ENCODE results near the gene DNA2.
"Not testable (repeated sequence)": the region's sequence is repeated elsewhere in the genome, so short reads cannot be mapped to it uniquely, and the experiment has no call there.

DNA2 gene

DNA sequence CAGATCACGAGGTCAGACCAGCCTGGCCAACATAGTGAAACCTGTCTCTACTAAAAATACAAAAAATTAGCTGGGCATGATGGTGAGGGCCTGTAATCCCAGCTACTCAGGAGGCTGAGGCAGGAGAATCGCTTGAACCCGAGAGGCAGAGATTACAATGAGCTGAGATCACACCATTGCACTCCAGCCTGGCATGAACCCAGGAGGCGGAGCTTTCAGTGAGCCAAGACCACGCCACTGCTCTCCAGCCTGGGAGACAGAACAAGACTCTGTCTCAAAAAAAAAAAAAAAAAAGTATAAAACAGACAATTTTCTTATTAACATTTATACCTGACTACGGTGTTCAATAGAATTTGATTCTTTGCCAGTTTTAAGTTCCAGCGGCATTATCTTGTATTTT, 22.1 kb downstream of the DNA2 start:
- not testable (repeated sequence) for DNase-seq (ENCODE audit: low read depth)

DNA sequence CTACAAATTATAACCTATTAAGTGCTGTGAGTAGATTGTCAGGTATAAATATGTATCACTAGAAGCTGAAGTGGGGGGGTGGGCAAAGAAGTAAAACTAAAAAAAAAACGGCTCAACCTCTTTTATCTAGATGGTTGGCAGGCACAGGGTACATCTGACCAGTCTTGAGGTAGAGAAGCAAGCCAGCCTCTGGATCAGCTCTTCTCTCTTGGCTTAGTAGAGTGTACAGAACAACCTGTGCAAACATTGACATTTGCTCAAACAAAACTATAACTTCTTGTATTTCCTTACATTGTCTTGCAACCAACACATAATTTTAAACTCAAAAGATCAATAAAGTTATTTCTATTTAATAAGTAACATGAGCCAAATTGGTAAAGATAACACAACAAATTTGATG, 25.6 kb downstream of the DNA2 start:
- no peak for DNase-seq (ENCODE audit: low read depth)

DNA sequence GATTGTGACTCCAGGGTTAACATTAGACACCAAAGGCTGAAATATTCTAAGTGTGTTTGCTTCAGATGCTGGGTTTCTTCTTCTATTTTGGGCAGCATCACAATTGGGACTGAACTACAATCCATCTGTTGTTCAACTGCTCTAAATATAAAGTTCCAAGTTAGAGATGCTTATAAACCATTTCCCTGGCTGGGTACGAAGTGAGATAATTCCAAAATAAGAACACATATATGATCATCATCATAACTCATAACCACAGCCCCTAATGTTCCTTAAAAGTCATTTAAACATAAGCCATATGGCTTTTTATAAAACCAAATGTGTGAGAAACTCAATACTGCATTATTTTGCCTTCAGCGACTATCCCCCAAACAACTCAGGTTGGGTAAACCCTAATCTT, 28.8 kb downstream of the DNA2 start:
- no peak for DNase-seq (ENCODE audit: low read depth)

DNA sequence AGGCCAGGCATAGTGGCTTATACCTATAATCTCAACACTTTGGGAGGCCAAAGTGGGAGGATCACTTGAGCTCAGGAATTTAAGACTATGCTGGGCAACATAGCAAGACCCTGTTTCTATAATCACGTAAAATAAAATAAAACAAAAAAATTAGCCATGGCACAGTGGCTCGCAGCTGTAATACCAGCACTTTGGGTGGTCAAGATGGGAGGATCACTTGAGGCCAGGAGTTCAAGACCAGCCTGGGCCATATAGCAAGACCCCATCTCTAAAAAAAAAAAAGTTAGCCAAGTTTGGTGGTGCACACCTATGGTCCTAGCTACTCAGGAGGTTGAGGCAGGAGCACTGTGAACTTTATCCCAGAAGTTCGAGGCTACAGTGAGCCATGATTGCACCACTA, 30.9 kb downstream of the DNA2 start:
- DNase-seq (ENCODE audit: low read depth): no peak

DNA sequence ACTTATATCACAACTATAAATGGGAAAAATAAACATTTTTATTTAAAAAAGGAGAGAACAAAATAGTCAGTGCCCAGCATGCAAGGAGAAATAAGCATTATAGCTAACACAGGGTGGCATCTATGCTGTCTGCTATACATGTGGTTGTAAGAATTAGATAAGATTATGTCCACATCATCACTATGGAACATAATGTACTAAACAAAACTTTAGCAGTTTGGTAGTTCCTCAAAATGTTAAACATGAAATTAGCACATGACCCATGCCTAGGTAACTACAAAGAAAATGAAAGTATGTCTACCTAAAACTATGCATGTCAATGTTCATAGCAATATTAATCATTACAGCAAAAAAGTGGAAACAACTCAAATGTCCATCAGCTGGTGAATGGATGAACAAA, 36.0 kb downstream of the DNA2 start:
- no peak for DNase-seq (ENCODE audit: low read depth)

DNA sequence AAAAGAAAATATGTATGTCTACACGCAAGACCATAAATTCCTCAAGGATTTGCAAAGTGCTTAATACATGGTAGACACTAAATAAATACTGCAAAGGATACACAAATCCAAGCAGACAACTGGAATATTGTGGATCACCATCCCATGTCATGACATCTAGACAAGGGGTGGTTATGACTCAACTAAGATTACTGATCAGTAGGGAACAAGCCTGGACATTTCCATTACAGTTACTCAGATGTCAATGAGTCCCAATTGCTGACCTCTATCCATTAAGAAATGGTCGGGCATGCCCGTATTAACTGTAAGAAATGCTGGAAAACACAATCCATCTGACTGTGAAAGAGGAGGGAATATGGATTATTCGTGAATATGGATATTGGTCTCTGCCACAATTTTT, 37.1 kb downstream of the DNA2 start:
- DNase-seq (ENCODE audit: low read depth): no peak

DNA sequence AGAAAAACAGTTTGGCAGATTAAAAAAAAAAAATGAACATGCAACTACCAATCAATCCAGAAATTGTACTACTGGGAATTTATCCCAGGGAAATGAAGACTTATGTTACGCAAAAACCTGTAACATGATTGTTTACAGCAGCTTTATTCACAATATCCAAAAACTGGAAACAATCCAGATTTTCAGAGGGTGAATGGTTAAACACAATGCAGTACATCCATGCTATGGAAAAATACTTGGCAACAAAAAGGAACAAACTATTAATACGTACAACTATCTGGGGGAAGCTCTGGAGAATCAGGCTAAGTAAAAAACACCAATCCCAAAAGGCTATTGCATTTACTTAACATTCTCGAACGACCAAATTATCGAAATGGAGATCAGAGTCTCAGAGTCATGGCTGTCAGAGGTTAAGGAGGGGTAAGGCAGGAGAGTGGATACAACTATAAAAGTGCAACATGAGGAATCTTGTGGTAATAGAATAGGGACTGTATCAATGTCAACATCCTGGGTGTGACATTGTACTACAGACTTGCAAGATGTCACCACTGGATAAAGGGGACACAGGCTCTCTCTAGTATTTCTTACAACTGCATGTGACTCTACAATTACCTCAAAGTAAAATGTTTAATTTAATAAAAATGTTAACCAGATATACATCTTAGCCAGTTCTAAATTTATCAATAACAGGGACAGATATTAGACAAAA, 43.2 kb downstream of the DNA2 start:
- no peak for DNase-seq (ENCODE audit: low read depth)

DNA sequence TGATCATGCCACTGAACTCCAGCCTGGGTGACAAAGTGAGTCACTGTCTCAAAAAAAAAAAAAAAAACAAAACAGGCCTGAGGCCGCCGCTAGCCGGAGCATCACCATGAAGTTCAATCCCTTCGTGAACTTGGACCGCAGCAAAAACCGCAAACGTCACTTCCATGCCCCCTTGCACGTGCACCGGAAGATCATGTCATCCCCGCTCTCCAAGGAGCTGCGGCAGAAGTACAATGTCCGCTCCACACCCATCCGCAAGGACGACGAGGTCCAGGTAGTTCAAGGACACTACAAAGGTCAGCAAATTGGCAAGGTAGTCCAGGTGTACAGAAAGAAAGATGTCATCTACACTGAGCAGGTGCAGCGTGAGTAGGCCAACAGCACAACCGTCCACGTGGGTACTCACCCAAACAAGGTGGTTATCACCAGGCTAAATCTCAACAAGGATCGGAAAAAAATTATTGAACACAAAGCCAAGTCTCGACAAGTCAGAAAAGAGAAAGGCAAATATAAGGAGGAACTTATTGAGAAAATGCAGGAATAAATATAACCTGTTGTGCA, 47.2 kb downstream of the DNA2 start:
- DNase-seq (ENCODE audit: low read depth): no peak

DNA sequence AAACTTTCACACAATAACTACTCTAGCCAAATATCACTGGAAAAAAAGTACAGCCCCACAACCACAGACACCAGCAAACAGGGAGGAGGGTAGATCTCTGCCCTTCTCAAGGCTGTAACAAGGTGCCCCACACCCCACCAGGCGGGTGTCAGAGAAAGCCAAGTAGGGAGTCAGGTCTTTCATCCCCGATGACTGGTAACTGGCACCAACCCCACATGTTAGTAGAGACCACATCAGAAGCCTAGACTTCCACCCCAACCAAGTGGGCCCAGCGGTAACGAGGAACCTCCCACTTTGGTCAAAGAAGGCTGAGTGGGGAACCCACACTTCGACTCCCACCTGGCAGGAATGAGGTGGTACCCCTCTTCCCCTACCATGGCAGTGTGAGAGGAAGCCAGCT, 48.3 kb downstream of the DNA2 start:
- DNase-seq (ENCODE audit: low read depth): no peak

DNA sequence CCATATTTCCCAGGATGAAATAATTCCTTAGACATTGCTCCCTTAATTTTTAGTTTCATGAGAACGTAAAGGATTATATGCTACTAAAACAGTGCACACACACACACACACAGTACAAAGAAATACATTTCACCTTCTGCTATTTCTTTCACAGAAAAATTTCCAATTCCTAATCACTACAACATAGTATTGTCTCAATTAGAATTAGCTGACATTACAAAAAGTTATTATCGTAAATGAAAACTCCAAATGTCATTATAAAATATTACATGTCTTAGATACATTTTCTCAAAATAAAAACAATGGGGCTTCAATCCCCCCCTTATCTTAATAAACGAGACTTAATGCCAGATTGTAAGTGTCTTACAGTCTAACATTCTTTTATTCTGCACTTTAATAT, 52.4 kb downstream of the DNA2 start:
- no peak for DNase-seq (ENCODE audit: low read depth)

DNA sequence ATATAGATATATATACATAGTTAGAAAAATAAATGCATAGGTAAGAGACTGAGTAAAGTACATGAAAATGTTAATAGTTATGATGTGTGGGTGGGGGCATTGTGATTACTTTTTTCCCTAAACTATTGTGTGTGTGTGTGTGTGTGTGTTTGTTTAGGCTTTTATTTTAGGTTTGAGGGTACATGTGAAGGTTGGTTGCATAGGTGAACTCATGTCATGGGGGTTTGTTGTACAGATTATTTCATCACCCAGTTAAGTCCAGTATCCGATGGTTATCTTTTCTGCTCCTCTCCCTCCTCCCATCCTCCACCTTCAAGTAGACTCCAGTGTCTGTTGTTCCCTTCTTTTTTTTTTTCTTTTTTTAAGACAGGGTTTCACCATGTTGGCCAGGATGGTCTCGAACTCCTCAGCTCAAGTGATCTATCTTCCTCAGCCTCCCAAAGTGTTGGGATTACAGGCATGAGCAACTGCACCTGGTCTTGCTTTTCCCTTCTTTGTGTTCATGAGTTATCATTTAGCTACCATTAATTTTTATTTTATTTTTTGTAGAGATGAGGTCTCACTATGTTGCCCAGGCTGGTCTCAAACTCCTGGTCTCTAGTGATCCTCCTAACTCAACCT, 62.8 kb downstream of the DNA2 start:
- DNase-seq (ENCODE audit: low read depth): no peak

DNA sequence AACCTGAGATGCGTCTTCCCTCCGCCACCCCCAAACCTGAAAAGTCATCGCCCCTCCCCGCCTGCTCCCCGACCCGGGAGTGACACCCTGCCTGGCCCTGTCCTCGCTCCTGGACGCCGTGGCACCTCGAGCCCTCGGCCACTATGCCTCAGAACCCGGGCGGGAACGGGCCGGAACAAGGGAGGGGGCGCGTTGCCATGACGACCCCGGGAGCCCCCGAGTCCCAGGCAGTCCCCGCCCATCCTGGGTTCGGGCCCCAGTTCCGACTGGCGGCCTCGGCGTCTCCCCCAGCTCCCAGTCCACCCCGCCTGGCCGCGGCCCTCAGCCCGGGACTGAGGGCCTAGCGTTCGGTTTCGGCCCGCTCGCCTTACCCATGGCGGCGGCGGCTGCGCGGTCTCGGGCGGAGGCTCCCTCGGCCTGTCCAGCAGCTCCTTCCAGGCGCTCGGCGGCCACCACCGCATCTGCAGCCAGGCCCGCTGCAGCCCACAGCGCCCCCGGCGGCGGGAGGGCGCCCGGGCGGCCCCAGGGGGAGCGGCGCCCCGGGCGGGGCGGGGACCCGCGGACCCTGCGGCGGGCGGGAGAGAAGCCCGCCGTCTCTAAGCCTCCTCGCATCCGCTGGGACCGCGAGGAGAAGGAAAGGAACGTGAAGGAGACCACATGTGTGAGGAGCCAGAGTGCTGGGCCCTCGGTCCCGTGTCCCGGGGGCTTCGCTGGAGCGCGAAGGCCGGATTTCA, 64.8 kb downstream of the DNA2 start, which contains the start of gene RUFY2:
Gene RUFY2 (minus strand): TSS at position 463 of the 734 bp plus-strand sequence. CDS start 88 bp downstream, at position 375.
- peak; percentile 58 for DNase-seq (ENCODE audit: low read depth)

DNA sequence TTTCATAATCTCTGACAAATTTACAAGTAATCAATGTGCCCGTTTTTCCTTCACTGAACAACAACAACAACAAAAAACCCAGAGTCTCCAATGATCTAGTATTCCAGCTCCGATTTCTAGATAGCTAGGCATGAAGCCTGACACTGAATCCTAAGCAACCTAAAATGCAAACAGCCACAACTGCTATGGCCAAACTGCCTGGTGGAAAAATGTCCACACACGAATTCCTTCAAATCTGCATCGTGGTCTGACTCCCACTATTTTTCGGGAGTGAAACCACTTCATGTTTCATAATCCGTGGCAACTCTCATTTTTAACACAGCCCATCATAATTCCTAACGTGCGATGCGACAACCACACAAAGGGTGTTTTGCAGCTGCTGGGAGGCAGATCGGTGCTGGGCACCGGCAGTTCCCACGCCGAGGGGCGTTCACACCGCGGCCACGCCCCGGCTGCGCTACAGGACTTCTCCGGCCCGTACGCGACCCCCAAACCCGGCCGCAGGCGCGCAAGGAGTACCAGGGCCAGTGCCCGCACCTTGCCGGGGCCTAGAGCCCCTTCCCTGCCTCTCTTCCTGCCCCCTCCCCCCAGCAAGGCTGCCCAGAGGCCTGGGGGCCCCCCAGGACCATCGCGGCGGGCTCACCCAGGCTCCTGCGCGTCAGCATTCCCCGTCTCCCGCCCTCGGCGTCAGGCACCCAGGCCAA, 65.5 kb downstream of the DNA2 start:
- DNase-seq (ENCODE audit: low read depth): no peak

DNA sequence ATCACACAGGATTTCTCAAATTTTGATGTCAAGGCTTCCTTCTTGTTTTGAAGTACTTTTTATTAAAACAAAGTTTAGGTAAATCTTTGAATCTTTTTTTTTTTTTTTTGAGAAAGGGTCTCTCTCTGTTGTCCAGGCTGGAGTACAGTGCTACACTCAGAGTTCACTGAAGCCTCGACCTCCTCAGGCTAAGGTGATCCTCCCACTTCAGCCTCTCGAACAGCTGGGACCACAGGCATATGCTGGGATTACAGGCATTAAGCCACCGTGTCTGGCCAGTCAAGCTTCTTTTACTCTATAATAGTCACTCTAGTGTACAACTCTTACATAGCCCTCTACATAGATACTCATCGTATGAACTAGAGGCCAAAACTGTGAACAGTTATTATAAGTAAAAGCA, 68.1 kb downstream of the DNA2 start:
- DNase-seq (ENCODE audit: low read depth): no peak

DNA sequence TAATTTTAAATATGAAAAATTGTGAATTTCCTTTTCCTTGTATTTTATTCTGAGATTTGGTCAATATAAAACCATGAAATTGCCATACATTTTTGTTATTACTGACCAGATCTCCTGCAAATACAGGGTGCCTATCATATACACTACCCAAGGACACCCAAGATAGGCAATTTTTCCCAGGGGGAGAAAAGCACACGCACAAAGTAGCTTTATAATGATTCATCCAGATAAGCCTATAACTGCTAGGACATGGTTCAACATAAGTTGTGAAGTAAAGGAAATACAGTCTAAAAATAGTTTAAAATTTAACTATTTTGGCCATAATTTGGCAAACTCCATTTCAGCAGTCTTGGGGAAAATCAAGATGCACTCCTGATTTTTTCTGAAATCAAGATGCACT, 69.5 kb downstream of the DNA2 start:
- DNase-seq (ENCODE audit: low read depth): no peak

DNA sequence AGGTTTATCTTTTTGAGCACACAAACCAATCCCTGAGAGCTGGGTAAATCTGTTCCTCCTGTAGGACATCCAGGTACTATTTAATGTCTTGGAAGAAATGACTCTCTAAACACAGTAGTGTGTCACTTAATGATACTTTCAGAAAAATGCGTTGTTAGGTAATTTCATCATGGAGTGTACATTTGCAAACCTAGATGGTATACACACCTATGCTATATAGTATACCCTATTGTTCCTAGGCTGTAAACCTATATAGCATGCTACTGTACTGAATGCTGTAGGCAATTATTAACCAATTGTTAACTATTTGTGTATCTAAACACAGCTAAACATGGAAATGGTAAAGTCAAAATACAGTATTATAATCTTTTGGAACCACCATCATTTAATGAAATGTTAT, 74.8 kb downstream of the DNA2 start:
- no peak for DNase-seq (ENCODE audit: low read depth)

DNA sequence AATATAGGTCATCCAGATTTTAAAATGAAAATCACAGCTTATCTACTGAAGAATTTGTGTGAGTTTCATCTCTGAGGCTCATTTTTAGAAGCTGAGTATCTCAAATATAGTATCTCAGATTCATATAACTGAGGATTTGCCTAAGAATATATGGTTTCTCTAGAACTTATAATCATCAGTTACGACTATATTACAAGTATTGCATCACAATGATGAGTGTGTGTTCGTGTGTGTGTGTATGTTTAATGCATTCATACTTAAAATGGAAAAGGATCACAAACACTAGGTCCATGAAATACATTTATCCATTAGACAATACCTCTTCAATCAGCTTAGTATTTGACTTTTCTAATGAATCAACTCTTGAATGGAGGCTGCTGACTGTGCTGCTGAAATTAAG, 86.0 kb downstream of the DNA2 start:
- no peak for DNase-seq (ENCODE audit: low read depth)

DNA sequence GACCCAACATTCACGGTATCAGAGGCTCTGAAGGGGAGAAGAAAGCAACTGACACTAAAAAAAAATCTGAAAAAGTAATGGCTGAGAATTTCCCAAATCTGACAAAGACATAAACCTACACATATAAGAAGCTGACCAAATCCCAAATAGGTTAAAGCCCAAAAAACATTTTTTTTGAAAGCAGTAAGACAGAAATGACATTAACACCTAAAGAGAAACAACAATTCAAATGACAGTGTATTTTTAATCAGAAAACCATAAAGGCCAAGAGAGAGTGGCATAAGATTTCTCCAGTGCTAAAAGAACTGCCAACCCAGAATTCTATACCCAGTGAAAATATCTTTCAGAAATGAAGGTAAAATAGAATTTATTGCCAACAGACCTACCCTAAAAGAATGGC, 100.2 kb downstream of the DNA2 start:
- no peak for DNase-seq (ENCODE audit: low read depth)

DNA sequence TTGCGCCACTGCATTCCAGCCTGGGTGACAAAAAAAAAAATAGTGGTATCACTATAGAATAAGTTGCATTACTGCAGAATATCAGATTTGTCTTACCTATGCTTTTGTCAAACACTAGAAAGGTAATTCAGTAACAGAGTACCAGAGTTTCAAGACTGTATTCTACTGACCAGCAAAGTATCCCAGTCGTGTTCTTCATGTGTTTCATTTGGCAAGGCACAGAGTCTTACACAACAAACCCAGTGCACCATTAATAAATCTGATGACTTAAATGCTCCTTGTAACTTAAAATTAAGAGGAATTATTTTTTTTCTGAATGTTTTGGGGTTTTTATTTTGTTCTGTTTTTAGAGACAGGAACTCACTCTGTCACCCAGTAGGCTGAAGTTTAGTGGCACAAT, 104.7 kb downstream of the DNA2 start:
- DNase-seq (ENCODE audit: low read depth): no peak

DNA sequence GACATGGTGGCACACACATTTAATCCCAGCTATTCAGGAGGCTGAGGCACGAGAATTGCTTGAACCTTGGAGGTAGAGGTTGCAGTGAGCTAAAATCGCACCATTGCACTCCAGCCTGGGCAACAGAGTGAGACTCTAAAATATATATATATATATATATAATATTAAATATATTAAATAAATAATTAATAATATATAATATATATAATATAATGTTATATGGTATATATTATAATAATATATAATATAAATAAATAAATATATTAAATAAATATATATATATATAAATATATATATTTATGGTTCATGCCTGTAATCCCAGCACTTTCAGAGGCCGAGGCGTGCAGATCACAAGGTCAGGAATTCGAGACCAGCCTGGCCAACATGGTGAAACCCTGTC, 105.2 kb downstream of the DNA2 start:
- no peak for DNase-seq (ENCODE audit: low read depth)

DNA sequence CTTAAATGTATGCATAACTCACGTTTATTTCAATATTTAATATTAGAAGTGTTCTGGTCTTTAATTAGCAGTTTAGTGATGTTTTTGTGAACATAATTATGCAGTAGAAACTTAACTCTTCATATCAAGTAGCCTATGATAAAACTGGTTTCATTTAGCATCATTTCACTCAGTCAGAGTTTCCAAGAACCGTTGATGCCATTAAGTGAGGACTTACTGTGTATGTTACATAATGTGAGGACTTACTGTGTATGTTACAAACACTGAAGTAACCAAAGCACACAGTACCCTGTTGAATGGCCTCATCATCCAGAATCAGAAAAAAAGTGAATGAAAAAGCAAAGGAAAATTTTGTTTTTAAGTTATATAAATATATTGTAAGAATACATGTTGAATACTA, 106.2 kb downstream of the DNA2 start:
- no peak for DNase-seq (ENCODE audit: low read depth)

DNA sequence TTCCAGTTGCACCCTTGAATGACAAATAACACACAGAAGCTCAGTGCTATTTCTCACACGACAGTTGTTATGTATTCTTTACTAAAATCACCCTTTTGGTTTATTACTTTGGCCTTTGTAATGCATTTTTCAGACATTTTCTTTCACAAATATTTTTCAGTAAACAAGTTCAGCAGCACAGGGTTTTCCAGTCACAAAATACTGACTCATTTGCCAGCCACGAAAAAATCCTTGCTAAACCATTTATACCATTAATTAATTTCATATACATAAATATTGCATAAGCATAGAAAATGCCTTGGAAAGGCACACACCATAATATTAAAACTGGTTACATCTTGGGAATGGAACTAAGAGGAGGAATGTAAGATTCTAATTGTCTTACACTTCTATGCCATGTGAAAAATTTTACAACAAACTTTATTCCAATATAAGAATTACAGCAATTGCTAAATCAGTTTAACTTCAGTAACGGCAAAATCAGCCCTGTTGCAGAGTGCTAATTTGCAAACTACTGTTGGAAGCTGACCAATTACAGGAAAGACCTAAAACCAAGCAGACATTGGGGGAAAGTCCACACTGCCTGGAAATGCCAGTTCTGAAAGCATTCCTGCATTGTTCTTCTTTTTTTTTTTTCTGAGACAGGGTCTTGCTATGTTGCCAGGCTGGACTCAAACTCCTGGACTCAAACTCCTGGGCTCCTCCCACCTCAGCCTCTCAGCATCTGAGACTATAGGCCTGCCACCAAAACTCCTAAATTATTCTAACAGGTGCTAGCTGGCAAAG, 107.5 kb downstream of the DNA2 start:
- no peak for DNase-seq (ENCODE audit: low read depth)

All from activated T-helper 1 cell treated with Interleukin-2 at 50 U/mL for 16 hours (primary cell).